PFSK-1 (cell line): ENCODE results near the gene DNAJA2.

ENCODE experiments used
- FOXP2 ChIP-seq: optimal IDR thresholded peaks from 2 replicates; pipeline ENCODE3; 2011; ENCODE audit warnings: borderline replicate concordance, control low read depth, inconsistent platforms; ENCODE audit not compliant: insufficient read depth; ENCODE audit errors: extremely low read length, extremely low read depth
- POLR2AphosphoS5 ChIP-seq: IDR thresholded peaks from 2 replicates; pipeline ENCODE4 v1.6.1; 2012; ENCODE audit warnings: low read depth, mild to moderate bottlenecking, control low read depth, low read length, moderate library complexity
- SIN3A ChIP-seq: IDR thresholded peaks from 2 replicates; pipeline ENCODE4 v1.6.1; 2012; ENCODE audit warnings: mild to moderate bottlenecking, low read length, moderate library complexity, borderline replicate concordance; ENCODE audit not compliant: insufficient read depth
- TAF1 ChIP-seq: IDR thresholded peaks from 2 replicates; pipeline ENCODE4 v1.6.1; 2012; ENCODE audit warnings: low read length, control low read depth, borderline replicate concordance; ENCODE audit not compliant: insufficient read depth
- TF ChIP-seq, protein P1 (sequence below), 2 experiments: IDR thresholded peaks; 2 replicates each; pipeline versions ENCODE4 v1.6.1 to v1.8.0; 2011 to 2012; ENCODE audit warnings: low read depth in 2 of 2, low read length in 2 of 2, control low read depth in 1 of 2, inconsistent platforms in 1 of 2, mild to moderate bottlenecking in 1 of 2, moderate library complexity in 1 of 2; ENCODE audit not compliant: insufficient read depth in 1 of 2

Gene DNAJA2

GRCh38 chr16:46929378-46930332, 43.8 kb downstream of the DNAJA2 start:
- no peak for TF ChIP-seq TAF1
- TF ChIP-seq, protein P1, sequence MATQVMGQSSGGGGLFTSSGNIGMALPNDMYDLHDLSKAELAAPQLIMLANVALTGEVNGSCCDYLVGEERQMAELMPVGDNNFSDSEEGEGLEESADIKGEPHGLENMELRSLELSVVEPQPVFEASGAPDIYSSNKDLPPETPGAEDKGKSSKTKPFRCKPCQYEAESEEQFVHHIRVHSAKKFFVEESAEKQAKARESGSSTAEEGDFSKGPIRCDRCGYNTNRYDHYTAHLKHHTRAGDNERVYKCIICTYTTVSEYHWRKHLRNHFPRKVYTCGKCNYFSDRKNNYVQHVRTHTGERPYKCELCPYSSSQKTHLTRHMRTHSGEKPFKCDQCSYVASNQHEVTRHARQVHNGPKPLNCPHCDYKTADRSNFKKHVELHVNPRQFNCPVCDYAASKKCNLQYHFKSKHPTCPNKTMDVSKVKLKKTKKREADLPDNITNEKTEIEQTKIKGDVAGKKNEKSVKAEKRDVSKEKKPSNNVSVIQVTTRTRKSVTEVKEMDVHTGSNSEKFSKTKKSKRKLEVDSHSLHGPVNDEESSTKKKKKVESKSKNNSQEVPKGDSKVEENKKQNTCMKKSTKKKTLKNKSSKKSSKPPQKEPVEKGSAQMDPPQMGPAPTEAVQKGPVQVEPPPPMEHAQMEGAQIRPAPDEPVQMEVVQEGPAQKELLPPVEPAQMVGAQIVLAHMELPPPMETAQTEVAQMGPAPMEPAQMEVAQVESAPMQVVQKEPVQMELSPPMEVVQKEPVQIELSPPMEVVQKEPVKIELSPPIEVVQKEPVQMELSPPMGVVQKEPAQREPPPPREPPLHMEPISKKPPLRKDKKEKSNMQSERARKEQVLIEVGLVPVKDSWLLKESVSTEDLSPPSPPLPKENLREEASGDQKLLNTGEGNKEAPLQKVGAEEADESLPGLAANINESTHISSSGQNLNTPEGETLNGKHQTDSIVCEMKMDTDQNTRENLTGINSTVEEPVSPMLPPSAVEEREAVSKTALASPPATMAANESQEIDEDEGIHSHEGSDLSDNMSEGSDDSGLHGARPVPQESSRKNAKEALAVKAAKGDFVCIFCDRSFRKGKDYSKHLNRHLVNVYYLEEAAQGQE (IDR thresholded peaks at IDR 0.05; ENCODE audit: insufficient read depth in 1 of 2, low read depth in 2 of 2, low read length in 2 of 2), result no peak
- TF ChIP-seq FOXP2, result no peak
- no peak for TF ChIP-seq SIN3A
- no peak for TF ChIP-seq POLR2AphosphoS5

DNA sequence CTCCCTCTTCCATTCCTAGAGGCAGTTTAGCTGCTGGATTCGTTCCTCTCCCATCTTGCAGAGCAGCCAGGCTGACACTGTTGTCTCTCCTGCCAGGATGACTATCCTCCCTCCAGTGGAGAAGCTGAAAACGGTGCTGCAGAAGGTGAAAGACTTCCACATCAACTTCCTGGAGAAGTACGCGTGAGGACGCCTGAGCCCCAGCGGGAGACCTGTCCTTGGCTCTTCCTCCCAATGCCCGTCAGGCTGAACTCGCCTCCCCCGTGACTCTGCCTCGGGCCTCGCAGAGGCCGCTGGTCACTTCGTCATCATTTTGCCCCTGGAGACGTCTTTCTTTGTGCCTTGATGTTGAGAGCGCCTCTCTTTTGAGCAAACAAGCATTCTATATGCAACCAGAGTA, 44.7 kb downstream of the DNAJA2 start:
- TF ChIP-seq SIN3A (no peak), POLR2AphosphoS5 (no peak), TAF1 (no peak), FOXP2 (no peak)
- TF ChIP-seq, protein P1 (IDR thresholded peaks at IDR 0.05; ENCODE audit: insufficient read depth in 1 of 2, low read depth in 2 of 2, low read length in 2 of 2), result no peak

DNA sequence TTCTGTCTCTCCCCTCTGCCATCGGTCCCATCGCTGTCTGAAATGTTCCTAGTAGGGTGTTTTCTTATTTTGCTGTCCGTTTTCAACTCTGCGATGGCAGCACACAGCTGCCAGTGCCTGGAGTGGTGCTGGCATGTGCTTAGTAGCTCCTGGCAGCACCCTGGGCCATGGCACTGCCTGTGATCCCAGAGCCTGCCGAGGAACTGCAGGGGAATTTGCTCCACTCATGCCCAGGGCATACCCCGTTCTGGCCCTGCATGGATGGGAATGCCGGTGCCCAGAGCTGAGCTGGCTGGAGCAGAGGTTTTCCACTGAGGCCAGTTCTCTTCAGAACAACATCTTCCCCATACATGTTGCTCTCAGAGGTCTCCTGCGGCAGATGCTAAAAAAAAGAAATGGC, 46.2 kb downstream of the DNAJA2 start:
- TF ChIP-seq SIN3A (no peak), POLR2AphosphoS5 (no peak), FOXP2 (no peak), TAF1 (no peak)
- TF ChIP-seq, protein P1 (IDR thresholded peaks at IDR 0.05; ENCODE audit: insufficient read depth in 1 of 2, low read depth in 2 of 2, low read length in 2 of 2), result no peak

GRCh38 chr16:46926470-46927225, 46.8 kb downstream of the DNAJA2 start:
- TF ChIP-seq SIN3A, result no peak
- no peak for TF ChIP-seq POLR2AphosphoS5
- TF ChIP-seq TAF1, result no peak
- TF ChIP-seq, protein P1 (IDR thresholded peaks at IDR 0.05; ENCODE audit: insufficient read depth in 1 of 2, low read depth in 2 of 2, low read length in 2 of 2), result no peak
- TF ChIP-seq FOXP2, result no peak
